Mesodermal cell (in vitro differentiated cells): ENCODE data around the gene NRXN2.

ENCODE experiments used
- H3K27ac ChIP-seq: 2 replicates; pipeline ENCODE4 v1.7.0; 2013; ENCODE audit warnings: mild to moderate bottlenecking, low read depth, low read length, moderate library complexity; ENCODE audit not compliant: severe bottlenecking
- H3K36me3 ChIP-seq: 2 replicates; pipeline ENCODE4 v1.7.1; 2013; ENCODE audit warnings: mild to moderate bottlenecking, low read length, moderate library complexity; ENCODE audit not compliant: control insufficient read depth, insufficient read depth
- H3K4me1 ChIP-seq: one replicate; pipeline ENCODE4 v1.7.1; 2013; ENCODE audit warnings: mild to moderate bottlenecking, low read length; ENCODE audit not compliant: insufficient read depth, control insufficient read depth, poor library complexity, severe bottlenecking
- H3K4me3 ChIP-seq: 2 replicates; pipeline ENCODE4 v1.7.0; 2013; ENCODE audit warnings: low read length, control low read depth, mild to moderate bottlenecking; ENCODE audit not compliant: insufficient read depth, poor library complexity, severe bottlenecking; ENCODE audit errors: extremely low read depth
- H3K9me3 ChIP-seq: 2 replicates; pipeline ENCODE4 v1.7.1; 2013; ENCODE audit warnings: mild to moderate bottlenecking, low read length, moderate library complexity; ENCODE audit not compliant: control insufficient read depth
- WGBS, 2 experiments: methylation state at CpG; one replicate each; pipeline ENCODE4 v1.1.5; 2013; ENCODE audit warnings: missing lambda C conversion rate in 2 of 2; ENCODE audit not compliant: insufficient coverage in 2 of 2; 5-methylcytosine and 5-hydroxymethylcytosine counted together

Gene NRXN2

DNA sequence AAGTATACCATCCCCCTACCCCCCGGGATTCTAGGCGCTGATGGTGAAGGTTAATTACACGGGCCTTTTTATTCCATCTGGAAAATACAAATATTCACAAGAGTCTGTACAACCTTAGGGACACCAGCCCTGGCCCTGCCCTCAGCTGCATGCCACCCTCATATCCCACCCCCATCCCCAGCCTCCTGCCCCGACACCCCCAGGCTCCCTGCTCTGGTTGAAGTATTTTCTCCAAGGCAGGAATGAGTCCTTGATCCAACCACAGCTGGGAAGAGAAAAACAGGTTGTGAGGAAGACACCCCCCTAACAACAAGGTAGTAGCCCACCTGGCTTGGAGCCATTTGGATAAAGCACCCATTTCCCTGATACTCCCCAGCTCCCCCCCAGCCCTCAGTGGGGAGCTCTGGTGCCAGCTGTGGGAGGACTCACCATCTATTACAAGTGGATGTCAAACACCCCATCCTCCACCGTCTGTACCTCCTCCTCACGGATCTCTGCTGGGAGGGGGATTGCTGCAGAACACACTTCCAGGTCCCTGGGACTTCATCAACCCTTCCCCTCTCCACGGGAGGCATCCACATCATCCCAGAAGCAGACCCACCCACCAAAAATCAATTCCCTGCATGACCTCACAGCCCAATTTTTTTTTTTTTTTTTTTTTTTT is 4.0 kb upstream of the NRXN2 start:
- H3K4me3 ChIP-seq, result no peak overlapping the region
- no peak overlapping the region for H3K27ac ChIP-seq
- no peaks in the 10 kb centered on the region for H3K36me3 ChIP-seq
- H3K9me3 ChIP-seq, result no peaks in the 10 kb centered on the region
- WGBS, 2 experiments, result 60 to 77% methylated on average over 1 to 5 of the region's 7 CpGs
- peaks cover 24% of the 10 kb centered on the region for H3K4me1 ChIP-seq

- no peak overlapping the region for H3K4me3 ChIP-seq
- H3K4me1 ChIP-seq, result peaks cover 24% of the 10 kb centered on the region
- H3K27ac ChIP-seq, result no peak overlapping the region
- WGBS, 2 experiments, result 24 to 34% methylated on average over 7 to 8 of the region's 9 CpGs
- H3K9me3 ChIP-seq, result no peaks in the 10 kb centered on the region
- no peaks in the 10 kb centered on the region for H3K36me3 ChIP-seq
Measured at GRCh38 chr11:64726211-64726641, 3.2 kb upstream of the NRXN2 start.

DNA sequence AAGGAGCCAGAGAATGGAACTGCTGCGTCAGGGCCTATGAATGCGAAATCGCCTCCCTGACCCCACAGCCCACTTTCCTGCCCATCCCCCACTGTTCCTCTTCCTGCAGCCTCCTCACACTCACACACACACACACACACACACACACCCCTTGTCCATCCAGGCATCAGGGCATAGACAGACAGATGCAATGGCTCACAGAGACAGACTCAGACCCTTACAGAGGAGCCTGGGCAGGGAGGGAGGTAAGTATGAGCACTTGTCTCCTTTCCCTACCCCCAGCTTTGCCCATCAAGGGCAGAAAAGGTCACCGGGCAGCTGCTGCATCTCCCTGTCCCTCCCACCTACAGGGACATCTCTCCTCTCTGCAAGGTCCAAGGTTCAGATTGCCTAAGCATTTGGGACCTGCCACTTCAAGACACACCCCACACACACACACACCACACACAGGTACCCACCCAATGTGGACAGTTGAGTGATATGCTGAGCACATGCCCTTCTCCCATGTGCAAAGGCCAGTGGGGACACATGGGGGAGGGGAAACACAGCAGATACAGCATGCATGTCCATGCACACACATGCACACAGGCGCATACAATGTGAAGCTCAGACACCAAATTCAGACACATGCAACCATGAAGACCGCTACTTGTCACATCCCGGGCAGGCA is 2.0 kb upstream of the NRXN2 start:
- Histone ChIP-seq H3K4me3 (no peak overlapping the region), H3K27ac (no peak overlapping the region), H3K4me1 (peaks cover 24% of the 10 kb centered on the region), H3K9me3 (no peaks in the 10 kb centered on the region), H3K36me3 (no peaks in the 10 kb centered on the region)
- WGBS, 2 experiments, result 95 to 100% methylated on average over 1 to 4 of the region's 7 CpGs

GRCh38 chr11:64723907-64724862 is 1.2 kb upstream of the NRXN2 start:
- H3K4me3 ChIP-seq, result no peak overlapping the region
- 68 to 80% methylated on average over 5 to 7 of the region's 9 CpGs for WGBS, 2 experiments

DNA sequence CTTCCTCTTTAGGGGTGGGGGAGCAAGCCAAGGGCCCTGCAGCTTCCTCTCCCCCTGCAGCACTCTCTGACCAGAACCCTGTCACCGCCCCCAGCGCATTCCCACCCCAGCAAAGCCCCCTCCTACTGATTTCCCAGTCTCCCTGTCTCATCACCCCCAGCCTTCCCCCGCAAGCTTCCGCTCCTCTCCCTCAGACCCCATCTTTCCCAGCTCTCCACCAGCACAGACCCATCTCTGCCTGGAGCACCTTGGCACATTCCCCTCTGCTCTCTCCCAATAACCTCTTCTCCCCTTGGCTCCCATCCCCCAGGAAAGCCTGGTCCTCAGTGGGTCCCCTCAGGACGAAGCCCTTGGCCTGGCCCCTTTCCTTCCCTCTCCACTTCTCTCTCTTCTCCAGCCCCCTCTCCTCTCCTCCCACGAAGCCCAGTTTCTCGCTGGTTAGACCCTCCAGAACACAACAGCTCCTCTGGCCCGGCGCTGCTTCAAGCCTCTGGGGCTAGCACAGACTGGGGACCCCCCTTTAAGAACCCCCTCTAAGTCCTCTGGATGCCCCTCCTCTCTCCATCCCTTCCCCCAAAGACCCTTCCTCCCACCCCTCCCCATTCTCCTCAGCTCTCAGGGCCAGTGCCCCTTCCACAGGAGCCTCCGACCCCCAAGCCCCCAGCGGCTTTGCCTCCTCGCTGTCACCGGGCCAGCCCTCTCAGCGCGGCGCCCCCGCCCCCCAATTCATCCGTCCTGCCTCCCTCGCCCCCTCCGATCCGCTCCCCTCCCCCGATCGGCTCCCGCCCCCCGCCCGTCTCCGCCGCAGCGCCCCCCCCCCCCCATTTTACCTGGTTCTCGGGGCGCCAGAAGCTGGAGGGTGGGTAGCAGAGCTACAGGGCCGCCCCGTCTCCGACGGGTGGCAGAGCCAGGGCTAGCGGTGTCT is 594 bp downstream of the NRXN2 start:
- 43 to 45% methylated on average over 7 of the region's 36 CpGs for WGBS, 2 experiments

More at GRCh38 chr11:64723907-64724862, 1.2 kb upstream of the NRXN2 start:
- Histone ChIP-seq H3K9me3 (no peaks in the 10 kb centered on the region), H3K27ac (no peak overlapping the region), H3K36me3 (no peaks in the 10 kb centered on the region), H3K4me1 (peaks cover 24% of the 10 kb centered on the region)

DNA sequence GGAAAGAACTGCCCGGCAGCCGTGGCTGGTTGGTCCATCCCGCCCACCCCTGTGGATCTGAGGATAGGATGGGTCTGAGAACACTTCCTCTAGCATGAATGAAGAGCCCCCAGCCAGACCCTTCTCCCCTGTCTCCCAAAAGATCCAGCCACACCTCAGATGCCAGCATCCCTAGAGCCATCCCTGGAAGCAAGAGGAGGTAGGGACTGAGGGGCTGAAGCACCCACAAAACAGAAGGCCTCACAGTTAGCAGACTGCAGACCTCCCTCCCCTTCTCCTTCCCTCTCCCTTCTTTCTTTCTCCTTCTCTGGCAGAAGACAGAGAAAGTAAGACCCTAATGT is 1.7 kb downstream of the NRXN2 start:
- whole genome bisulfite sequencing, 2 experiments, result no CpG with 5 or more reads among the region's 3 CpGs
- Histone ChIP-seq H3K9me3 (no peaks in the 10 kb centered on the region), H3K4me1 (peaks cover 27% of the 10 kb centered on the region), H3K36me3 (no peaks in the 10 kb centered on the region), H3K4me3 (no peak overlapping the region), H3K27ac (no peak overlapping the region)

More for the DNA sequence above, 594 bp downstream of the NRXN2 start:
- no peaks in the 10 kb centered on the region for H3K36me3 ChIP-seq
- H3K4me3 ChIP-seq, result no peak overlapping the region
- no peaks in the 10 kb centered on the region for H3K9me3 ChIP-seq
- peaks cover 24% of the 10 kb centered on the region for H3K4me1 ChIP-seq
- H3K27ac ChIP-seq, result no peak overlapping the region

- Histone ChIP-seq H3K36me3 (no peaks in the 10 kb centered on the region), H3K9me3 (no peaks in the 10 kb centered on the region), H3K27ac (no peak overlapping the region), H3K4me1 (peaks cover 25% of the 10 kb centered on the region), H3K4me3 (no peak overlapping the region)
- 82 to 83% methylated on average over 9 to 10 of the region's 12 CpGs for WGBS, 2 experiments
Measured at GRCh38 chr11:64720640-64721358, 2.2 kb downstream of the NRXN2 start.

DNA sequence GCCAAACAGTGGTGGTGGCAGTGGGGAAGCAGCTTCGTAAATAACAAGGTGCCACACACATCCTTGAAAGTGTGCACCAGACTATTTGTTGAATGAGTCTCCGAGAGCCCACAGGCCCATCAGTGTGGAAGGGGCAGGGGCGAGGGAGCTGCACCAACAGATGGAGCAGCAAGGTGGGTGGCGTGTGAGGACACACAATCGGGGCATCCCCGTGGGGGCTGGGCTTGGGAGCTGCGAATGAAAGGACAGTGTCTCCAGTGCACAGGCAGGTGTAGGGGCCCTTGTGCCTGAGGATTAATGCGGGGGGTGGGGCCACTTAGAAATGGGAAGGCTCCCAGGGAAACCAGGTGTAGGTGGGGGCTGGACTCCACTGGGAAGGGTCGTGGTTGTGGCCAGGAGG is 2.8 kb downstream of the NRXN2 start:
- Histone ChIP-seq H3K9me3 (no peaks in the 10 kb centered on the region), H3K4me3 (no peak overlapping the region), H3K4me1 (peaks cover 22% of the 10 kb centered on the region), H3K27ac (no peak overlapping the region), H3K36me3 (no peaks in the 10 kb centered on the region)
- WGBS, 2 experiments, result 74 to 86% methylated on average over 8 to 9 of the region's 9 CpGs

- H3K36me3 ChIP-seq, result no peaks in the 10 kb centered on the region
- peaks cover 15% of the 10 kb centered on the region for H3K4me1 ChIP-seq
- whole genome bisulfite sequencing, 2 experiments, result 88 to 93% methylated on average over 8 to 10 of the region's 10 CpGs
- no peaks in the 10 kb centered on the region for H3K9me3 ChIP-seq
- H3K27ac ChIP-seq, result no peak overlapping the region
- H3K4me3 ChIP-seq, result no peak overlapping the region
Measured at GRCh38 chr11:64719406-64719805, 3.6 kb downstream of the NRXN2 start.
